ENCODE measurements around the gene KLK11. TPM values are rescaled to one million over a fixed set of nuclear protein-coding genes. Genes with fewer than 3 reads are reported as not detected.

The KLK11 gene
- total RNA-seq, 1 donor from 2014 or later = not detected

DNA sequence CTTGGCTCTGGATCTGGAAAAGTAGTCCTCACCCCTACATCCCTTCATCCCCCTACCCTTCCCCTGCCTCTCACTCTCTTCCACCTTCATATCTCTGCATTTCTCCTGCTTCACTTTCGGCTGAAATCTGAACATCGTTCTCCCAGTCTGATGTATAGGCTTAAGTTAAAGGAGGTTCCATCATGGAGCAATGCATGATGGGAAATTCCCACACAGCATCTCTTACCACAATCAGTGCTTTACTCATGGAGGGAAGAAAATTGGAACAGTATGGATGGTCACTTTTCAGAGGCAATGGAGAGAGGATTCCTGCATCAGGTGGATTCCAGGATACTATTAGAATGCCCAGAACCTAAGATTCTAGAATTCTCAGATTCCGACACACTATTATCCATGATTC is 18.9 kb downstream of the KLK11 start:
- TF ChIP-seq, protein P1, sequence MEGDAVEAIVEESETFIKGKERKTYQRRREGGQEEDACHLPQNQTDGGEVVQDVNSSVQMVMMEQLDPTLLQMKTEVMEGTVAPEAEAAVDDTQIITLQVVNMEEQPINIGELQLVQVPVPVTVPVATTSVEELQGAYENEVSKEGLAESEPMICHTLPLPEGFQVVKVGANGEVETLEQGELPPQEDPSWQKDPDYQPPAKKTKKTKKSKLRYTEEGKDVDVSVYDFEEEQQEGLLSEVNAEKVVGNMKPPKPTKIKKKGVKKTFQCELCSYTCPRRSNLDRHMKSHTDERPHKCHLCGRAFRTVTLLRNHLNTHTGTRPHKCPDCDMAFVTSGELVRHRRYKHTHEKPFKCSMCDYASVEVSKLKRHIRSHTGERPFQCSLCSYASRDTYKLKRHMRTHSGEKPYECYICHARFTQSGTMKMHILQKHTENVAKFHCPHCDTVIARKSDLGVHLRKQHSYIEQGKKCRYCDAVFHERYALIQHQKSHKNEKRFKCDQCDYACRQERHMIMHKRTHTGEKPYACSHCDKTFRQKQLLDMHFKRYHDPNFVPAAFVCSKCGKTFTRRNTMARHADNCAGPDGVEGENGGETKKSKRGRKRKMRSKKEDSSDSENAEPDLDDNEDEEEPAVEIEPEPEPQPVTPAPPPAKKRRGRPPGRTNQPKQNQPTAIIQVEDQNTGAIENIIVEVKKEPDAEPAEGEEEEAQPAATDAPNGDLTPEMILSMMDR (IDR thresholded peaks at IDR 0.05; ENCODE audit: partially characterized antibody, unreplicated experiment) = no peak
- Mint-ChIP-seq H3K4me3 (ENCODE audit: unreplicated experiment) (no peak overlapping the region), H3K36me3 (ENCODE audit: unreplicated experiment) (no peaks in the 10 kb centered on the region), H3K4me1 (ENCODE audit: low read depth, unreplicated experiment) (no peaks in the 10 kb centered on the region), H3K9me3 (ENCODE audit: unreplicated experiment) (no peaks in the 10 kb centered on the region), H3K27me3 (ENCODE audit: unreplicated experiment) (peaks cover 4% of the 10 kb centered on the region), H3K27ac (ENCODE audit: unreplicated experiment) (no peak overlapping the region)
- DNase-seq = no peak

DNA sequence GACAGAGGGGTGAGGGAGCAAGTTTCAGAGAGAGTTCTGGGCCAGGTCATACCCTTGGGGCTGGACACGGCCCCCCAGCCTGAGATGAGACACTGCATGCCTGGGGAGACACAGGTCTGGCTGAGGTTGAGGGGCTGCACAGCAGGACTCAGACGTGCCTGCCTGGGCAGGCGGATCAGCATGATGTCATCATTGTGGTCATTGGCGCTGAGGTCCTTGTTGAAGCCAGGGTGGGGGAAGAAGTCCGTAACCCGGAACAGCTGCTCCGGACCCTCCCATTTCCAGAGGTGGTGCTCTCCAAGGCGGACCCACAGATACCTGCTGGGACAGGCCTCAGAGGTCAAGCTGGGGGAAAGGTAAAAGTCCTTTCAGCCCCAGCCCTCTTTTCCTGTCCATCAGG is 20.0 kb downstream of the KLK11 start:
- H3K36me3 Mint-ChIP-seq (ENCODE audit: unreplicated experiment) = no peaks in the 10 kb centered on the region
- H3K27ac Mint-ChIP-seq (ENCODE audit: unreplicated experiment) = no peak overlapping the region
- TF ChIP-seq, protein P1 (IDR thresholded peaks at IDR 0.05; ENCODE audit: partially characterized antibody, unreplicated experiment) = no peak
- H3K4me3 Mint-ChIP-seq (ENCODE audit: unreplicated experiment) = no peak overlapping the region
- DNase-seq = no peak
- H3K4me1 Mint-ChIP-seq (ENCODE audit: low read depth, unreplicated experiment) = no peaks in the 10 kb centered on the region
- H3K9me3 Mint-ChIP-seq (ENCODE audit: unreplicated experiment) = peaks cover 1% of the 10 kb centered on the region
- H3K27me3 Mint-ChIP-seq (ENCODE audit: unreplicated experiment) = peaks cover 8% of the 10 kb centered on the region

DNA sequence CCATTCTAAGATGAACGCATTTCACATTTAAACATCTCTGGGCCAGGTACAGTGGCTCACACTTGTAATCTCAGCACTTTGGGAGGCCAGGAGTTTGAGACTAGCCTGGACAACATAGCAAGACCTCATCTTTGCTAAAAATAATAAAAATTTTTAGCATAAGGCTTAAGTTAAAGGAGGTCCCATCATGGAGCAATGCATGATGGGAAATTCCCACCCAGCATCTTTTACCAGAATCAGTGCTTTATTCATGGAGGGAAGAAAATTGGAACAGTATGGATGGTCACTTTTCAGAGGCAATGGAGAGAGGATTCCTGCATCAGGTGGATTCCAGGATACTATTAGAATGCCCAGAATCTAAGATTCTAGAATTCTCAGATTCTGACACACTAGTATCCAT is 21.2 kb downstream of the KLK11 start:
- TF ChIP-seq, protein P1 (IDR thresholded peaks at IDR 0.05; ENCODE audit: partially characterized antibody, unreplicated experiment) = no peak
- Mint-ChIP-seq H3K4me1 (ENCODE audit: low read depth, unreplicated experiment) (no peaks in the 10 kb centered on the region), H3K9me3 (ENCODE audit: unreplicated experiment) (peaks cover 1% of the 10 kb centered on the region), H3K36me3 (ENCODE audit: unreplicated experiment) (no peaks in the 10 kb centered on the region), H3K27me3 (ENCODE audit: unreplicated experiment) (peaks cover 10% of the 10 kb centered on the region), H3K27ac (ENCODE audit: unreplicated experiment) (no peak overlapping the region), H3K4me3 (ENCODE audit: unreplicated experiment) (no peak overlapping the region)
- no peak for DNase-seq

DNA sequence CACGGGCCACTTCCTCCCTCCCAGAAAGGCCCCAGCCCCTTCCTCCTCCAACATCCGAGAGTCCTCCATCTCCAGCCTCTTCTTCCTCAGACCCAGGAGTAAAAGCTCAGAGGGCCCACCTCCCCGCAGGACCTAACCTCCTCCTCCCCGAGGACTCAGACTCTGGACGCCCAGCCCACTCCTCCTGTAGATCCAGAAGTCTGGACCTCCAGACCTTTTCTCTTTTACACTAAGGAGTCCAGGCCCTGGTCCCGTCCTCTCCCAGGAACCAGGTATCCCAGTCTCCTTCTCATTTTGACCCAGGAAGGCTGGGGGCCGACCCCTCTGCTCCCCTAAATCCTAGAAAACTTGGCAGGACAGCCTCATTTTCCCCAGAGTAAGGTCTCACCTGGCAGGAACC is 23.1 kb downstream of the KLK11 start:
- TF ChIP-seq, protein P1 (IDR thresholded peaks at IDR 0.05; ENCODE audit: partially characterized antibody, unreplicated experiment) = no peak

DNA sequence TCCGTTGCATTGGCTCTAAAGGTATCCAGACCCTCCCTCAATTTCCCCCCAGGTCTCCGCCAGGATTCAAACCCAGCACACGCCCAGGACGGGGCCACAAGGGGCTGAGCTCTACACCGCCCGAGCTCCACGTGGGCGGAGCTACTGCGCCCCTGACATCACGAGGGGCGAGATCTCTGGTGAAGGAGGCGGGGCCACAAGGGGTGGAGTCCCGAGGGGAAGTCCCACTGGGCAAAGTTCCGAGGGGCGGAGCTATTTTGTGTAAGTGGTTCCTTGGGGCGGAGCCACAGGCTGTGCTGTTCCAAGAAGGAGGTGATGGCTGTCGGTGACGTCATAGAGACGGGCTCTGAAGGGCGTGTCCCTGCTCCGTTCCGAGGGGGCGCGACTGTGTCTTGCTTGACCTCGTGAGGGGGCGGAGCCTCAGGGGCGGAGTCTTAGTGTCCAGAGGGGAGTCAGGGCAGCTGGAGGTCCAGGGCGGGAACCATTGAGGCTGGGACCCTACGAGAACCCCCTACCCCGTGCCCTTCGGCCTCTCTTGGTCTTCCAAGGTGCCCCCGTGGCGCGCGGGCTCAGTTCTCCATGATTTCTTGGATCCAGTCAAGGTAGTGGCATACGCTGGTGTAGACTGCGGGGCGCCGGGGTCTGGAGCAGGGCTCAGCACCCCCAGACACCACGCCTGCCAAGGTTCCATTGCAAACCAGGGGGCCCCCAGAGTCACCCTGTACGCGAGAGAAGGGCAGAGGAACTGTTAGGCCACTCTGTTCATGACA is 23.7 kb downstream of the KLK11 start:
- H3K36me3 Mint-ChIP-seq (ENCODE audit: unreplicated experiment) = no peaks in the 10 kb centered on the region
- no peaks in the 10 kb centered on the region for H3K4me1 Mint-ChIP-seq (ENCODE audit: low read depth, unreplicated experiment)
- peaks cover 16% of the 10 kb centered on the region for H3K27me3 Mint-ChIP-seq (ENCODE audit: unreplicated experiment)
- H3K27ac Mint-ChIP-seq (ENCODE audit: unreplicated experiment) = no peak overlapping the region
- TF ChIP-seq, protein P1 (IDR thresholded peaks at IDR 0.05; ENCODE audit: partially characterized antibody, unreplicated experiment) = no peak
- H3K9me3 Mint-ChIP-seq (ENCODE audit: unreplicated experiment) = peaks cover 1% of the 10 kb centered on the region
- no peak overlapping the region for H3K4me3 Mint-ChIP-seq (ENCODE audit: unreplicated experiment)
- peak; percentile 43 for DNase-seq

More for the DNA sequence above, 23.1 kb downstream of the KLK11 start:
- no peak for DNase-seq
- no peak overlapping the region for H3K4me3 Mint-ChIP-seq (ENCODE audit: unreplicated experiment)
- peaks cover 1% of the 10 kb centered on the region for H3K9me3 Mint-ChIP-seq (ENCODE audit: unreplicated experiment)
- no peak overlapping the region for H3K27ac Mint-ChIP-seq (ENCODE audit: unreplicated experiment)
- H3K27me3 Mint-ChIP-seq (ENCODE audit: unreplicated experiment) = peaks cover 13% of the 10 kb centered on the region
- no peaks in the 10 kb centered on the region for H3K36me3 Mint-ChIP-seq (ENCODE audit: unreplicated experiment)
- H3K4me1 Mint-ChIP-seq (ENCODE audit: low read depth, unreplicated experiment) = no peaks in the 10 kb centered on the region
